PC-9 (cell line): ENCODE data around the gene ZNF735. TPM values are rescaled to one million over a fixed set of nuclear protein-coding genes. Genes with fewer than 3 reads are reported as not detected.
"Not testable (repeated sequence)": the region's sequence is repeated elsewhere in the genome, so short reads cannot be mapped to it uniquely, and the experiment has no call there.

ENCODE experiments used
- BruUV-seq: library from RNA; stranded (reverse); fragments of 400-500 nt; replicated peaks from 2 replicates; lab custom pipeline; 2021; lab: Mats Ljungman, UMichigan
- CTCF ChIA-PET: fragments of 300-600 bp; sonication (Branson Sonifier 250); formaldehyde crosslinking; loops from one replicate; lab custom pipeline; 2022; ENCODE audit warnings: antibody characterized with exemption; lab: Charles Lee
- POLR2A ChIA-PET: fragments of 300-600 bp; sonication (Branson Sonifier 250); formaldehyde crosslinking; loops from one replicate; lab custom pipeline; 2022; ENCODE audit warnings: antibody characterized with exemption; ENCODE audit not compliant: unreplicated experiment; lab: Charles Lee
- DNase-seq, 2 experiments: peaks; one replicate each; pipeline versions ENCODE4 v3.0.0 to v3.0.0-alpha.2; 2015 to 2022; ENCODE audit warnings: mixed read lengths in 1 of 2
- H2AFZ ChIP-seq: fragments of 200-600 bp; sonication (generic); 2 replicates; pipeline ENCODE4 v1.8.1; 2017; ENCODE audit warnings: antibody characterized with exemption
- H3F3A ChIP-seq: fragments of 200-600 bp; sonication (generic); 2 replicates; pipeline ENCODE4 v1.8.1; 2017; ENCODE audit warnings: antibody characterized with exemption, mild to moderate bottlenecking, low read depth; ENCODE audit not compliant: insufficient read depth
- H3K27ac ChIP-seq: fragments of 200-600 bp; sonication (generic); 2 replicates; pipeline ENCODE4 v1.6.1; 2016; ENCODE audit warnings: mixed run types
- H3K27me3 ChIP-seq: fragments of 200-600 bp; sonication (generic); 2 replicates; pipeline ENCODE4 v1.6.1; 2016; ENCODE audit warnings: low read depth, mixed run types; ENCODE audit not compliant: insufficient read depth
- H3K36me3 ChIP-seq: fragments of 200-600 bp; sonication (generic); 2 replicates; pipeline ENCODE4 v1.6.1; 2016; ENCODE audit warnings: low read depth, mixed run types
- H3K4me1 ChIP-seq: fragments of 200-600 bp; sonication (generic); replicated peaks from 2 replicates; pipeline ENCODE4 v1.6.1; 2016; ENCODE audit warnings: mixed run types; ENCODE audit not compliant: insufficient read depth
- H3K4me2 ChIP-seq: fragments of 200-600 bp; sonication (generic); 2 replicates; pipeline ENCODE4 v1.6.1; 2017; ENCODE audit warnings: mixed run types
- H3K4me3 ChIP-seq: fragments of 200-600 bp; sonication (generic); 2 replicates; pipeline ENCODE4 v1.6.1; 2016; ENCODE audit warnings: mixed run types
- H3K79me2 ChIP-seq: fragments of 200-600 bp; sonication (generic); 2 replicates; pipeline ENCODE4 v1.6.1; 2017; ENCODE audit warnings: low read depth, mixed run types
- H3K9me2 ChIP-seq: fragments of 200-600 bp; sonication (generic); 2 replicates; pipeline ENCODE4 v1.8.1; 2017; ENCODE audit warnings: mild to moderate bottlenecking; ENCODE audit not compliant: insufficient read depth
- H3K9me3 ChIP-seq: fragments of 200-600 bp; sonication (generic); 2 replicates; pipeline ENCODE4 v1.8.1; 2016; ENCODE audit warnings: low read depth; ENCODE audit not compliant: insufficient read depth
- H4K20me1 ChIP-seq: fragments of 200-600 bp; sonication (generic); 2 replicates; pipeline ENCODE4 v1.8.1; 2017; ENCODE audit not compliant: insufficient read depth
- CTCF ChIP-seq: fragments of 200-600 bp; sonication (generic); conservative IDR thresholded peaks from 2 replicates; pipeline ENCODE4 v1.6.1; 2017; ENCODE audit warnings: mixed run types, antibody characterized with exemption, mild to moderate bottlenecking, moderate library complexity
- EZH2 ChIP-seq: fragments of 200-600 bp; sonication (generic); IDR thresholded peaks from 2 replicates; pipeline ENCODE4 v1.8.0; 2017; ENCODE audit warnings: antibody characterized with exemption, low read depth
- intact Hi-C: fragments of 100-400 bp; cut with micrococcal nuclease; formaldehyde crosslinking; loops from one replicate; pipeline ENCODE4 v1.10.0; 2022; ENCODE audit not compliant: unreplicated experiment
- total RNA-seq: library from RNA; stranded (reverse); gene quantifications from 2 replicates; pipeline ENCODE4 v1.2.3, GENCODE V29; 2021

ZNF735 gene
- total RNA-seq, 1 experiment from 2014 or later = not detected

GRCh38 chr7:64223366-64223765, 16.4 kb downstream of the ZNF735 start:
- no peak for DNase-seq
- no TSS peak for BruUV-seq
- H3K4me1 ChIP-seq = no peaks in the 10 kb centered on the region

GRCh38 chr7:64228174-64228573, 21.2 kb downstream of the ZNF735 start, which contains the start of gene ZNF679:
ZNF679 (plus strand) TSS chr7:64228474; CDS start chr7:64249118, 20,644 bp downstream.
- H3K9me3 ChIP-seq, H3K4me3 ChIP-seq, H3K4me2 ChIP-seq, CTCF ChIA-PET, H3K79me2 ChIP-seq, H3K36me3 ChIP-seq, DNase-seq, H2AFZ ChIP-seq, H3F3A ChIP-seq, POLR2A ChIA-PET, H4K20me1 ChIP-seq, H3K27me3 ChIP-seq, BruUV-seq, H3K27ac ChIP-seq, intact Hi-C loops, H3K9me2 ChIP-seq, H3K4me1 ChIP-seq: not testable (repeated sequence)

More at GRCh38 chr7:64223366-64223765, 16.4 kb downstream of the ZNF735 start:
- H3K9me3 ChIP-seq = no peaks in the 10 kb centered on the region
- H2AFZ ChIP-seq = no peak overlapping the region
- H3K27ac ChIP-seq = no peak overlapping the region
- H3K9me2 ChIP-seq = no peaks in the 10 kb centered on the region
- intact Hi-C loops = no loop called here
- H4K20me1 ChIP-seq = no peaks in the 10 kb centered on the region
- TF ChIP-seq CTCF (no peak), EZH2 (no peak)
- H3K27me3 ChIP-seq = no peaks in the 10 kb centered on the region
- CTCF ChIA-PET = no interaction called here
- no peaks in the 10 kb centered on the region for H3F3A ChIP-seq
- no peaks in the 10 kb centered on the region for H3K79me2 ChIP-seq
- no peak overlapping the region for H3K4me3 ChIP-seq
- no peak overlapping the region for H3K4me2 ChIP-seq
- no peaks in the 10 kb centered on the region for H3K36me3 ChIP-seq
- POLR2A ChIA-PET = no interaction called here

GRCh38 chr7:64266341-64266919, 59.4 kb downstream of the ZNF735 start:
- BruUV-seq = no TSS peak
- Histone ChIP-seq H3F3A (no peaks in the 10 kb centered on the region), H3K27me3 (no peaks in the 10 kb centered on the region), H3K27ac (no peak overlapping the region), H3K36me3 (no peaks in the 10 kb centered on the region), H3K9me2 (no peaks in the 10 kb centered on the region), H3K4me3 (no peak overlapping the region), H3K79me2 (no peaks in the 10 kb centered on the region), H2AFZ (no peak overlapping the region), H3K4me1 (no peaks in the 10 kb centered on the region), H3K9me3 (peaks cover 16% of the 10 kb centered on the region), H3K4me2 (no peak overlapping the region), H4K20me1 (no peaks in the 10 kb centered on the region)
- TF ChIP-seq CTCF (no peak), EZH2 (no peak)
- ChIA-PET CTCF (no interaction called here), POLR2A (no interaction called here)
- intact Hi-C loops = no loop called here
- DNase-seq = no peak

Other genes starting within 250 kb of the ZNF735 start
- gene ZNF722, start 208.4 kb upstream of the ZNF735 start, total RNA-seq = not detected in 2 replicates
- not detected in 2 replicates for gene ZNF727, start 161.8 kb upstream of the ZNF735 start, total RNA-seq
- not detected in 2 replicates for gene ZNF679, start 21.3 kb downstream of the ZNF735 start, total RNA-seq
- gene ZNF736, start 106.8 kb downstream of the ZNF735 start, total RNA-seq = 20.1 and 20.8 TPM in 2 replicates